ENCODE measurements around the gene CLDN34. TPM values are rescaled to one million over a fixed set of nuclear protein-coding genes. Genes with fewer than 3 reads are reported as not detected.

The CLDN34 gene
- total and polyA plus RNA-seq, 2 experiments from 2014 or later = not detected

- Histone ChIP-seq H3K4me3 (no peak overlapping the region), H3K79me2 (replicated peaks; ENCODE audit: insufficient read depth) (no peaks in the 10 kb centered on the region), H3K9me2 (ENCODE audit: insufficient read depth) (no peaks in the 10 kb centered on the region), H3K4me1 (ENCODE audit: insufficient read depth) (no peaks in the 10 kb centered on the region), H3K36me3 (ENCODE audit: insufficient read depth) (no peaks in the 10 kb centered on the region; the same call in 1 of the 2 replicates), H3K27ac (ENCODE audit: low read depth) (no peak overlapping the region), H4K20me1 (replicated peaks; ENCODE audit: insufficient read depth) (no peaks in the 10 kb centered on the region), H3K27me3 (ENCODE audit: insufficient read depth) (no peaks in the 10 kb centered on the region), H3F3A (replicated peaks; ENCODE audit: low read depth) (no peaks in the 10 kb centered on the region), H3K4me2 (no peak overlapping the region), H2AFZ (no peak overlapping the region)
- TF ChIP-seq ZNF114 (CRISPR knock-in tag; IDR thresholded peaks at IDR 0.05) = no peak
- TF ChIP-seq CTCF (conservative IDR thresholded peaks at IDR 0.05; ENCODE audit: low read depth in 2 of 2) = no peak
- TF ChIP-seq ETS1 (IDR thresholded peaks at IDR 0.05) = no peak
- TF ChIP-seq NANOG (IDR thresholded peaks at IDR 0.05; ENCODE audit: borderline replicate concordance) = no peak
- TF ChIP-seq REST (IDR thresholded peaks at IDR 0.05; ENCODE audit: unreplicated experiment) = no peak
- TF ChIP-seq EZH2 (IDR thresholded peaks at IDR 0.05; ENCODE audit: low read depth, unreplicated experiment) = no peak
- no peak for TF ChIP-seq ZNF462 (CRISPR knock-in tag; IDR thresholded peaks at IDR 0.05)
- TF ChIP-seq EZH2phosphoT487 (IDR thresholded peaks at IDR 0.05; ENCODE audit: unreplicated experiment) = no peak
- no peak for TF ChIP-seq ZNF331 (CRISPR knock-in tag; IDR thresholded peaks at IDR 0.05; ENCODE audit: low read depth)
- no peak for TF ChIP-seq POLR2AphosphoS5 (IDR thresholded peaks at IDR 0.05; ENCODE audit: low read depth)
- TF ChIP-seq CREB1 (CRISPR knock-in tag; IDR thresholded peaks at IDR 0.05; ENCODE audit: low read depth) = no peak
- Mint-ChIP-seq H3K9me3 (peaks cover 12% of the 10 kb centered on the region), H3K4me3 (no peak overlapping the region), H3K36me3 (ENCODE audit: low read depth) (peaks cover 34% of the 10 kb centered on the region), H3K4me1 (peaks cover under 1% of the 10 kb centered on the region; the same call in 1 of the 3 replicates), H3K27ac (no peak overlapping the region), H3K27me3 (ENCODE audit: insufficient read depth, low read depth, poor library complexity) (peaks cover 3% of the 10 kb centered on the region)
- no peak for DNase-seq (ENCODE audit: low spot score)
- no peak for ATAC-seq
These were observed 18.8 kb upstream of the CLDN34 start for GRCh38 chrX:9948406-9948805.
